ENCODE data around the gene PTPRT.

GRCh38 chr20:42553374-42553773 lies 636.3 kb downstream of the PTPRT start:
- TF ChIP-seq CTCF (IDR thresholded peaks at IDR 0.05; ENCODE audit: borderline replicate concordance, extremely low read depth, low read length, poor library complexity, severe bottlenecking) (no peak), EZH2 (IDR thresholded peaks at IDR 0.05; ENCODE audit: borderline replicate concordance, low read depth, low read length, severe bottlenecking) (no peak)
